NB4 (cell line): ENCODE results near the gene MEF2D.
A peak's percentile ranks its signal among the peaks of the same experiment; 100 is the strongest.

Experiments used
- DNase-seq: peaks from one replicate; pipeline ENCODE4 v3.0.0; 2010; ENCODE audit warnings: low read depth
- H3K4me3 ChIP-seq: one replicate; pipeline ENCODE4 v1.5.1; 2011; ENCODE audit warnings: mild to moderate bottlenecking, low read depth, low read length, moderate library complexity
- CTCF ChIP-seq: IDR thresholded peaks from one replicate; pipeline ENCODE4 v1.5.1; 2012; ENCODE audit warnings: low read depth, low read length
- MAX ChIP-seq: IDR thresholded peaks from 2 replicates; pipeline ENCODE4 v1.6.1; 2011; ENCODE audit warnings: low read depth, low read length
- MYC ChIP-seq: IDR thresholded peaks from 2 replicates; pipeline ENCODE4 v1.6.1; 2011; ENCODE audit warnings: low read depth, low read length
- POLR2A ChIP-seq: IDR thresholded peaks from 2 replicates; pipeline ENCODE4 v1.6.1; 2011; ENCODE audit warnings: mild to moderate bottlenecking; ENCODE audit not compliant: insufficient read length; ENCODE audit errors: extremely low read depth

The MEF2D gene

GRCh38 chr1:156500543-156500792 lies at the start of gene MEF2D:
MEF2D (minus strand) TSS chr1:156500775; CDS start chr1:156483292, 17,483 bp downstream.
- no peak for TF ChIP-seq MYC
- TF ChIP-seq CTCF, result no peak
- no peak for TF ChIP-seq MAX
- peak; percentile 38 for TF ChIP-seq POLR2A
- no peak for DNase-seq

GRCh38 chr1:156550346-156550745 lies 49.8 kb upstream of the MEF2D start:
- TF ChIP-seq MAX (no peak), CTCF (no peak), POLR2A (no peak), MYC (no peak)
- no peak for DNase-seq

More at GRCh38 chr1:156500543-156500792, at the start of gene MEF2D:
- peak within 1 kb of the TSS; percentile 92 for H3K4me3 ChIP-seq

GRCh38 chr1:156549831-156550230 lies 49.3 kb upstream of the MEF2D start:
- TF ChIP-seq POLR2A (no peak), CTCF (no peak), MYC (no peak), MAX (no peak)
- H3K4me3 ChIP-seq, result no peak overlapping the region
- DNase-seq, result no peak

More at GRCh38 chr1:156550346-156550745, 49.8 kb upstream of the MEF2D start:
- no peak overlapping the region for H3K4me3 ChIP-seq

- peak; percentile 20 for DNase-seq
- no peak for TF ChIP-seq POLR2A
- TF ChIP-seq CTCF, result no peak
- no peak for TF ChIP-seq MAX
- no peak for TF ChIP-seq MYC
- H3K4me3 ChIP-seq, result no peak overlapping the region
Measured at GRCh38 chr1:156549390-156549789, 48.8 kb upstream of the MEF2D start.

- DNase-seq, result no peak
- no peak overlapping the region for H3K4me3 ChIP-seq
- TF ChIP-seq CTCF (no peak), MAX (no peak), MYC (no peak), POLR2A (no peak)
Measured at GRCh38 chr1:156547982-156548381, 47.4 kb upstream of the MEF2D start.

GRCh38 chr1:156547434-156547833 lies 46.9 kb upstream of the MEF2D start:
- no peak for DNase-seq
- H3K4me3 ChIP-seq, result no peak overlapping the region
- no peak for TF ChIP-seq MAX
